NCI-H146 treated with DMSO at 0.1 percent for 48 hours (cell line): Measurements from ENCODE around the gene AGO4.
"Not testable (repeated sequence)": the region's sequence is repeated elsewhere in the genome, so short reads cannot be mapped to it uniquely, and the experiment has no call there.

ENCODE experiments used
- DNase-seq: peaks from one replicate; lab custom pipeline; 2025; ENCODE audit not compliant: unreplicated experiment; lab: John Stamatoyannopoulos, UW

Gene AGO4

DNA sequence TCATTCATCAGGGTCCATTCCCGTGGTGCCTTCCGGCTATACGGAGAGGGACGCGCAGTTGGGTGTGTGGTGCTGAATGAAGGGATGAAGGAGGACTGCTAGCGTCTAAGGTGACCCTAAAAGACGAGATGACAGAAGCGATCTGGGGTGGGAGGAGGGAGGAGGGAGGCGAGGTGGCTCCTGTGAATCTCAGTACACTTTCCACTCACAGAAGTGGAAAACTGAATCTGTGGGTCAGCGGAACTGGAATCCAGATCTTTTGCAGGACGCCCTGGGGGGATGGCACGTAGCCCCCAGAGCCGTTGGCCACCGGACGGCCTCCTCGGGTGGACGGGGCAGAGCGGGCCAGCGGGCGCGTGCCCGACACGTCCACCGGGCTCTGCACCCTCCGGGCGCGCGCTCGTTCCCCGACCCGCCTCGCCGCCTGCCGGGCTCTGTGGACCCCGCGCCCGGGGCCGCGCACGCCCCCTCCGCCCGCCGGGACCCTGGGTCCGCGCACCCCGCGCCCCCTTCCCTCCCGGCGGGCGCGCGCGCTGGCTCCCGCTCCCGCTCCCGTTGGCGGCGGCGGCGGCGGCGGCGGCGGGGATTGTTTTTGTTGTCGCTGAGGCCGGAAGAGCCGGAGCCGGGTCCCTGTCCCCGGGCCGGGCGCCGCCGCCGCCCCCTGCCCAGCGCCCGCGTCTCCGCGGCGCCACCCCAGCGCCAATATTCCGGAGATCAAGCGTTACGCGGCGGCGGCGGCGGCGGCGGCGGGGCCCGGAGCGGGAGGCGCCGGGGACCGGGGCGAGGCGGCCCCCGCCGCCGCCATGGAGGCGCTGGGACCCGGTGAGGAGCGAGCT is at the start of gene AGO4:
TSS of gene AGO4 (plus strand) at position 403 of the 836 bp plus-strand sequence. CDS start at position 804, 401 bp downstream.
- DNase-seq: peak; percentile 39

DNA sequence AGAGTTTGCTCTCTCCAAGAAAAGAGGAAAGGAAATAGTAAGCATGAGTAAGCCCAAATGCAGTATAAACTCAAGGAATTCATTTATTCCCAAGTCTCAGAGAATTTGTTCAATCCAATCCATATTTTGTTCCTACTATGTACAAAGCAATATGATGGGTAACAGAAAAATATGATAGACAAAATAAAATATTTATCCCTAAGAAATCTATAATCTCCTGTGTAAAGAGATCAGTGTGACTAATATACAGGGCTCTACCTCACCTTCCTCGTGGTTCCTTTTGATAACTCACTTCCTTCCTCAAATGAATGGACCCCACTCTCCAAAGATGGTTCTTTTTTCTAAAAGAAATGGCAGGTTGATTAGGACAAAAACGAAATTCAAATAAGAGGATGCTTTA is 45.7 kb upstream of the AGO4 start:
- DNase-seq: no peak

DNA sequence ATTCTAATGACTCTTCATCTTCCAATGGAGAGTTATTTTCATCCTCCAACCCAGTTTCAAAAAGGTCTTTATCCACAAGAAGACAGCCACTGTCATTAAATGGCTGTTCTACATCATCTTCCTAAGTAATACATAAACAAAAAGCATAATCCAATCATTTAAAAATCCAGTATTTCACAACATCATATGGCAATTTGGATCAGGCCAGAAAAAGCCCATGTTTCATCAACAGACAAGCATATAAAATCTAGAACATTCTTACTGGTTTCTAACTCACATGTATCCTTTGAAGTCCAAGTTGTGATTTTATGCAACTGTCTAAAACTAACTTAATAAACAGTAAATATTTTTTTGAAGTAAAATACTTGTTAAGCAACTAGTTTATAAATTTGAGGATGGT is 44.6 kb upstream of the AGO4 start:
- no peak for DNase-seq

DNA sequence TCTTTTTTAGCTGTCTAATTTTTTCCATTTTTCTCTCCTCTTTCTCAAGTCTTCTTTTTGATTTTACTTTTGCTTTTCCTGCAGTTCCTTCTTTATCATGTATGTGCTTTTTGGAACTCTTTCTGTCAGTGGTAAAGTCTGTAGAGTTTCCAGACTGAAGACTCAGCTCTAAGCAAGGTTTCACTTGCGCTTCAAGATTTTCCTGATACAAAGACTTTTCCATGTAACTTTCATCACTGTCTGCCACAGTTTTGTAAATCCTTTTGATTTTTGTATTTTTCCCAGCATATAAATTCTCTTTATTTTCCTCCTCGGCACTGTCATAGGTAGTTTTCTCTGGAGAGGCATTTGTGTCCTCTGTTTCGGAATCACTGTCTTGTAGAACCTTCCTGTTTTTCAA is 43.5 kb upstream of the AGO4 start:
- no peak for DNase-seq

DNA sequence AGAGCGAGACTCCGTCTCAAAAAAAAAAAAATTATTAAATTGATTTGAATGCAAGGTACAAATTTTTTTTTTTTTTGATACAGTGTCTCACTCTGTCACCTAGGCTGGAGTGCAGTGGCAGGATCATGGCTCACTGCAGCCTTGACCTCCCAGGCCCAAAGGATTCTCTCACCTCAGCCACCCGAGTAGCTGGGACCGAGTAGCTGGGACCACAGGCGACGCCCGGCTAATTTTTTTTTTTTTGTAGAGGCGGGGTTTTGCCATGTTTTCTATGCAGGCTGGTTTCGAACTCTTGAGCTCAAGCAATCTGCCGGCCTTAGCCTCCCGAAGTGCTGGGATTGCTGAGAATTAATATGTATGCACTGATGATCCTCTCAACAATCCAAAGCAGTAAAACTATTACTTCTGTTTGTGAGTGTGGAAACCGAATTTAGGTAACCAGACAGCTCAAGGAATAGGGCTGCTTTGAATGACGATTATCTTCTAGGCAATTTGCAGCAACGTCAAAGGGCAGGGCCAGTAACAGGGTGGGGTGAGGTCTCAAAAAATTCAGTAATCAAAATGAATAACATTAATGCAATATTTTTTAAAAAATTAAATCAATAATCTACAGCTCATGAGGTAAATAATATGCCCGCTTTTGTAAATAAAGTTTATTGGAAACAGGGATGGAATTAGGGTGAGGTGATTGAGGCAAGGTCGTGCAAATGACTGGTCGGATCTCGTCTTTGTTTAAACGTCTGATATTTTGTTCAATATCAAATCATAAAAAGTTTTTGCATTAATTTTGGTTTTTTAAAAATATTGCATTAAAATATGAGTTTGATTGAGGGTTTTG is 39.2 kb upstream of the AGO4 start:
- no peak for DNase-seq

DNA sequence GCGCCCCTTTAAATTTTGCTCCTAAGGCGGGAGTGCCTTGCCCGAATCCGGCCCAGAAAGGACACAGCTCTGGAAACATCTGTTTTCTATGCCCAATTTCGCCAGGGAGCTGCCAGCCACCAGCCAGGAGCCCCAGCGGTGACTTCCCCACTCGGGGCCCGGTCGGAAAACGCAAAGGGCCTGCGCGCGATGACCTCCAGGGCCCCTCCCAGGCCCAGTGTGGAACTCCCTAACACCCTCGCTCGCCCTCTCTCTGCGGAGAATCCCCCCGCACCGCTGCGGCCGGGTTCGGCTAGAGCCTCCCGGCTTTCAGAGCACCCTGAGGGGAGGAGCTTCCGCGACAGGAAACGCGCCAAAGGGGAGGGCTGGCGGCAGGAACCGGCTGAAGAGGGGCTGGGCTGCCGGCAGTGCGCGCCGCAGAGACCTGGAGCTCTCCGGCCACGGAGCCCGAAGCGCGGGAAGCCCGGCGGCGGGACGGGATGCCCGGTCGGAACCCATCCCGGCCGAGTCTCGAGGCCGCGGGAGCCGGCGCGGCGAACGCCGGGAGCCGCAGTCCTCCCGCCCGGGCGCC is 38.5 kb upstream of the AGO4 start:
- peak; percentile 66 for DNase-seq

DNA sequence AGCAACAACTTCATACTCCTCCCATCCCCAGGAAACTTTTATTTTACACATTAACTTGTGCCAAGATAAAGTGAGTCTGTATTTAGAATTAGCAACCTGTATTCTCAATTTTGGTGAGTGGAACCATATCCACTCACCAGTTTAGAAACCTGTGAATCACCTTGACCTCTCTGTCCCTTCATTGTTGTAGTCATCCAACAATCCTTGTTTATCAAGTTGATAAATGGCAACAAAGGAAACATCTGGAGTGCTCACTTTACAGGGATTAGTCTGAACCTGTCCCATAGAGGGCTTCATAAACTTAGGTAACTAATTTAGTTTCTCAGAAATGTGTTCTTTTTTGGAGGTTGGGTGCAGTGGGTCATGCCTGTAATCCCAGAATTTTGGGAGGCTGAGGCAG is 34.1 kb upstream of the AGO4 start:
- no peak for DNase-seq

DNA sequence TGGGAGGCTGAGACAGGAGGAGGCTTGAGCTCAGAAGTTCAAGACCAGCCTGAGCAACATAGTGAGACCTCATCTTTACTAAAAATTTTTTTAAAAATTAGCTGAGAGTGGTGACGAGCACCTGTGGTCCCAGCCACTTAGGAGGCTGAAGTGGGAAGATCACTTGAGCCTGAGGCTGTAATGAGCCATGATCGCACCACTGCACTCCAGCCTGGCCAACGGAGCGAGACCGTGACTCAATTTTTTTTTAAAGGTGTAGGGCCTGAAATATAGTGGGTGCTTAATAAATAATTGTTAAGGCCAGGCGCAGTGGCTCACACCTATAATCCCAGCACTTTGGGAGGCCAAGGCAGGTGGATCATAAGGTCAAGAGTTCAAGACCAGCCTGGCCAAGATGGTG is 31.6 kb upstream of the AGO4 start:
- not testable (repeated sequence) for DNase-seq

DNA sequence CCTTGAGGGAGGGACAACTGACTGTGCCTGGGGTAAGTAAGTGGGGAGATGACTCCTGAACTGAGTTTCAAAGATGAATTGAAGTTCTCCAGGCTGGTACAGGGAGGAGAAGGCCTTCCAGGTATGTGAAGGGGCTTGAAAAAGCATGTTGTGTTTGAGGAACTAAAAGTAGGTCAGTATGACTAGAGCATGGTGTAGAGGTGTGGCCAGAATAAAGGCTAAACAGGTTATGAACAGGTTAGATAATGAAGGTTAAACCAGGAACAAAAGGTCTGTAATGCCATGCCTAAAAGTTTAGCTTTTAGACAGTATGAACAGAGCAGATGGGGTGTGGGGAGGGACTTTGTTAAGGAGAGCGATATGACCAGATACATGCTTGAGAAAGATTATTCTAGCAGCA is 30.7 kb upstream of the AGO4 start:
- DNase-seq: no peak

DNA sequence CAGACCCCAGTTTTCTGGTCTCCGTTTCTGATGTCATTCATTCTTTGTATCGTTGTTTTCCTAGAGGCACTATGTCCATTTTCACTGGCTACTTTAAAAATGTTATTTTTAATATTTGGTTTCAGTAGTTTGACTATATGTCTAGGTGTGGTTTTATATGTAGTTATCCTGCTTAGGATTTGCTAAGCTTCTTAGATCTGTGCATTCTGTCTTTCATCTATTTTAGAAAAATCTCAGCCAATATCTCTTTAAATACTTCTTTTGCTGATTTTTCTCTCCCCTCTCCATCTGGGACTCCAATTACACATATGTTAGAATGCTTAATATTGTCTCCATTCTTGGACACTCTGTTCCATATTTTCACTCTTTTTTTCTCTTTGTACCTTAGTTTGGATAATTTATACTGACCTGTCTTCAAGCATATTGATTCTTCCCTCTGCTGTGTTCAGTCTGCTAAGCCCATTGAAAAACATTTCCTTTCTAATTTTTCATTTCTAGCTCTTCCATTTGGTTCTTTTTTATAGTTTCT is 24.7 kb upstream of the AGO4 start:
- no peak for DNase-seq

DNA sequence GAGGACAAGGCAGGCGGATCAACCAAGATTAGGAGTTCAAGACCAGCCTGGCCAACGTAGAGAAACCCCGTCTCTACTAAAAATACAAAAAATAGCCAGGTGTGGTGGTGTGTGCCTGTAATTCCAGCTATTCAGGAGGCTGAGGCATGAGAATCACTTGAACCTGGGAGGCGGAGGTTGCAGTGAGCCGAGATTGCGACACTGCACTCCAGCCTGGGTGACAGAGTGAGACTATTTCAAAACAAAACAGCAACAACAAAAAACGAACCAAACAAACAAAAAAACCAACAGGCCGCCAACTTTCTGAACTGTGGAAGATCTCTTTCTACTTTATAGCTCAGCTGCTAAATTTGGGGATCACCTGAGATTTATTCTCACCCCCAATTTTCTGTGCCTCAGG is 23.5 kb upstream of the AGO4 start:
- not testable (repeated sequence) for DNase-seq

DNA sequence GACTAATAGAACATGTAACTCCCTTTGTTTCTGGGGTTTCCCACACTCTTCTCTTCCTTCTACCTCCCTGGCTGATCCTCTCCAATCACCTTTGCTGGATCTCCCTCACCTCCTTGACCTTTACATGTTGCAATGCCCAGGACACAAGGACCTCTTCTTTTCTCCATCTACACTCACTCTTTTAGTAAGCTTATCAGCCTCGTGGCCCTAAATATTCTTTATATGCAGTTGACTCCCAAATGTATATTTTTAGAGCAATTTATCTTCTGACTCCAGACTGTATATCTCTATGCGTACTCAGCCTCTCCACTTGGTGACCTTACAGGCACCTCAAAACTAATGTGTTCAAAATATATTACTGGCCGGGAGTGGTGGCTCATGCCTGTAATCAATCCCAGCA is 19.7 kb upstream of the AGO4 start:
- DNase-seq: no peak

DNA sequence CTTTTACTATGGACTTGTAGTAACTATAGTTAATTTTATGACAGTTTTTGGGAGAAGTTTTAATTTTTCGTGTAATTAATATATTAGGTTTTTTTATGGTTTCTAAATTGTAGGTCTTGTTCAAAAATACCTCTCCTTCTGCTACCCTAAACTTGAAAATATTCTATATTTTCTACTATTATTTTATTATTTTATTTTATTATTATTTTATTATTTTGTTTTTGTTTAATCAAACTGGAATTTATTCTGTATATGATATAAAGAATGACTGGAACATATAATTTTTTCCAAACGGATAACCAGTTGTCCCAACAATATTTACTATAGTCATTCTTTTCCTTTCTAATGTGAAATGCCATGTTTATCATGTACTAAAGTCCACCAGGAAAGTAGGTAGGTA is 17.1 kb upstream of the AGO4 start:
- no peak for DNase-seq

DNA sequence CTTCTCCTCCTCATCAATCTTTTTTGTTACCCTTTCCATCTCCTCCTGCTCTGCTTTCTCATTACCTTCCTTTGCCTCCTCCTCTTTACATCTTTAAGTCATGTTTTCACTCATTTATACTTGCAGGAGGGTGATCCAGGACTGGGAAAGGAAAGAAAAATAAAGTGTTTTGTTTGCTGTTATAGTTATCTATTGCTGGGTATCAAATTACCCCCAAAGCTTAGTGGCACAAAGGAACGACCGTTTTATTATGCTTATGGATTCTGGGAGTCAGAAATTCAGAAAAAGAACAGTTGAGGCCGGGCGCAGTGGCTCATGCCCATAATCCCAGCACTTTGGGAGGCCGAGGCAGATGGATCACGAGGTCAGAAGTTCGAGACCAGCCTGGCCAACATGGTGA is 12.5 kb upstream of the AGO4 start:
- no peak for DNase-seq

DNA sequence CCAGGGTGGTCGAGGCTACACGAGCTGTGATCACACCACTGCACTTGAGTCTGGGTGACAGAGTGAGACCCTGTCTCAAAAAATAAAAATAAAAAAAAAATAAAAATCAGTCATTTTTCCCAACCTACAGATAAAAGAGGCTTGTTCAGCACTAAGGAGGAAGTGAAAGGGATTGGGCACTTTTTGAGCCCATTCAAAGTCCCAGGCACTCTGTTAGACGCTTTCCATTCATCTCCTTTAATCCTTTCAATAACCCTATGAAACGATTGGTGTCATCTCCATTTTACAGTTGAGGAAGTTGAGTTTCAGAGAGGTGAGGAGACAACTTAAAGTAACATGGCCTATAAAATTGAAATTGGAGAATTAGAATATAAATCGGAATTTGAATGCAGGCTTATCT is 10.4 kb upstream of the AGO4 start:
- DNase-seq: no peak

DNA sequence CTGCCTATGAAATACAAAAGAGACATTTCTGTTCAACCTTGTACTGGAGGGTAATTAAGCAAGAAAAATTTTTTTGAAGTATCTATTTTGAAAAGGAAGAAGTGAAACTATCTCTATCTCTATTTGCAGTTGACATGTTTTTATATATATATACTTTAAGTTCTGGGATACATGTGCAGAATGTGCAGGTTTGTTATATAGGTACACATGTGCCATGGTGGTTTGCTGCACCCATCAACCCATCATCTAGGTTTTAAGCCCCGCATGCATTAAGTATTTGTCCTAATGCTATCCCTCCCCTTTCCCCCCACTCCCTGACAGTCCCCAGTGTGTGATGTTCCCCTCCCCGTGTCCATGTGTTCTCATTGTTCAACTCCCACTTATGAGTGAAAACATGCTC is 9.8 kb upstream of the AGO4 start:
- not testable (repeated sequence) for DNase-seq

DNA sequence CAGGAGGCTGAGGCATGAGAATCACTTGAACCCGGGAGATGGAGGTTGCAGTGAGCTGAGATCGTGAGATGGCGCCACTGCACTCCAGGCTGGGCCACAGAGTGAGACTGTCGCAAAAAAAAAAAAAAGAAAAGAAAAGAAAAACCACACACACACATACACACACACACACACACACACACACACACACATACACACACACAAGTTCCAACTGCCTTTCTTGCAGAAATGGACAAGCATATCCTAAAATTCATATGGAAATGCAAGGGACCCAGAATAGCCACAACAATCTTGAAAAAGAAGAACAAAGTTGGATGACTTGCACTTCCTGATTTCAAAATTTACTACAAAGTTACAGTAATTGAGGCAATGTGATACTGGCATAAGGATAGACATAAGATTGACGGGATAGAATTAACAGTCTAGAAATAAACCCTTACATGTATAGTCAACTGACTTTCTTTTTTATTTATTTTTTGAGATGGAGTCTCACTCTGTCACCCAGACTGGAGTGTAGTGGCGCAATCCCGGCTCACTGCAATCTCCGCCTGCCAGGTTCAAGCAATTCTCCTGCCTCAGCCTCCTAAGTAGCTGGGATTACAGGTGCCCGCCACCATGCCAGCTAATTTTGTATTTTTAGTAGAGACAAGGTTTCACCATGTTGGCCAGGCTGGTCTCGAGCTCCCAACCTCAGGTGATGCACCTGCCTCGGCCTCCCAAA is 7.5 kb upstream of the AGO4 start:
- DNase-seq: not testable (repeated sequence)

DNA sequence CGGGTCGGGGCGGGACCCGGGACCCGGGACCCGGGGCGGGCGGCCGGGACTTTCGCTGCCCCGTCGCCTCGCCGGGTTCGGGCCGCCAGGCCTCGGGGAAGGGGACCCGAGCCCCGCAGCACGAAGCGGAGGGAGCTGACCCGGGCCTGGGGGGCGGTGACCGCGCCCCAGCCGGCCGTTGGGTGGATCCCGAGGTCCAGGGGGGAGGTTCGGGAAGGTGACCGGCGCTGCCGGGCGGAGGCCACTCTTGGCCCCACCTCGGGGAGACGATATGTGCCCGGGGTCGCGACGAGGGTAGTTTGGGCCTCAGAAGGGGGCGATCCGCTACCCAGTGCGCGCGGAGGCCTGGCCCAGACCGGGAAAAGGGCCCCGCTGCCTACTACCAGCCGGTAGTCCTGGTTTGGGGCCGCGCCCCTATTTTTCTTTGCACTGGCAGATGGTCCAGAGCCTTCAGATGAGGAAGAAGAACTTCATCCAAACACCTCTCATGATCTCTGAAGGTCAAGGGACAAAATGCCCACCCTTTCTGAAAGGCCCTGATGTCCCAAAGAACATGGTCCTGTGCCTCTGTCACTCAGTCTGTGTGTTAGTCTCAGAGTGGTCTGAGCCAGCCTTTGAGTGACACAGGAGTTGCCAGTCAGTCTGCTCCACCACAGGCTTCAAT is 766 bp downstream of the AGO4 start:
- DNase-seq: no peak

DNA sequence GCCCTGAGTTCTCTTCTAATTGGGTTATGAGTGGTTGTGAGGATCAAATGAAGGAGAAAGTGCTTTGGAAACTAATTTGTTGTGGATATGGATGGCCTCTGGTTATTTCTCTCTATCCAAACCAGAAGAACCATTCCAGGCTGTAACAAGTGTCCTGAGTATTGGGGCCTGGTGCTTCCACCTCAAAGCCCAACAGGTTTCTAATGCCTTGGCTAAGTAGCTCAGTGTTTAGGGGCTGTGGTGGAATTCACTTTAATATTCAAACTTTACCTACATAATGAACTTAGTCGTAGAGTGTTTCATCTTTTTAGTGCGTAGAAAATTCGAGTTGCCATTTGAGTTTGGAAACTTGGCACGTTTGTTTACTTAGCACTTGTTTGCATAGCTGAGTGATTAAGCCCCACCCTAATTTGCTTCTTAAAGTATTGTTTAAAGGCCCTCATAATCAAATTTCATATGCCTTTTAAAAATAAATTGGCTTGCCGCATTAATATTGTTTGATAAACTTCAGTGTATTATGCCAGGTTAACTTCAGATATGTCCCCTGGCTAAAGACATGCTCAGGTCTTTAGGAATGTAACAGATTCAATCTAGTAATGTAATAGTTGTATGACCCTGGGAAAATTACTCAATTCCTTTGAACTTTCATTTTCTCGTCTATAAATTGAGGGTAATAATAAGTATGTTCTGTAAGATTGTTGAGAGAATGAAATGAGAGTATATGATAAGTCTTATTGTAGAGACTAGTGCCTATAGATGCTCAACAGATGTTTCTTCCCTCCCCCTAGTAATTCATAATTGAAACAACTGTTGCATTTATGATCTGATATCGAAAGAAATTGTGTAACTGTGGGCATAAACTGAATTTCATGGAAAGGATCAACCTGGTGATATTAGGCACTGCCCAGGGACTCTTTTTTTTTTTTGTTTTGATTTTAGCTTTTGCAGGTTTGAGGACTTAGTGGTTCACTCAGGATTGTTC is 1.6 kb downstream of the AGO4 start:
- no peak for DNase-seq
